HL-60 (cell line): ENCODE data around the gene KISS1R.

ENCODE experiments used
- POLR2AphosphoS5 ChIP-seq: IDR thresholded peaks from 2 replicates; pipeline ENCODE4 v1.6.1; 2012; ENCODE audit warnings: low read depth
- SPI1 ChIP-seq: IDR thresholded peaks from 2 replicates; pipeline ENCODE4 v1.6.1; 2012; ENCODE audit warnings: low read depth, mild to moderate bottlenecking, borderline replicate concordance
- TF ChIP-seq, protein P1 (sequence below): IDR thresholded peaks from one replicate; pipeline ENCODE4 v1.5.1; 2011; ENCODE audit warnings: low read length, control low read depth, inconsistent platforms; ENCODE audit not compliant: insufficient read depth

GRCh38 chr19:902093-902370 lies 15.1 kb upstream of the KISS1R start:
- TF ChIP-seq POLR2AphosphoS5 = no peak
- TF ChIP-seq, protein P1, sequence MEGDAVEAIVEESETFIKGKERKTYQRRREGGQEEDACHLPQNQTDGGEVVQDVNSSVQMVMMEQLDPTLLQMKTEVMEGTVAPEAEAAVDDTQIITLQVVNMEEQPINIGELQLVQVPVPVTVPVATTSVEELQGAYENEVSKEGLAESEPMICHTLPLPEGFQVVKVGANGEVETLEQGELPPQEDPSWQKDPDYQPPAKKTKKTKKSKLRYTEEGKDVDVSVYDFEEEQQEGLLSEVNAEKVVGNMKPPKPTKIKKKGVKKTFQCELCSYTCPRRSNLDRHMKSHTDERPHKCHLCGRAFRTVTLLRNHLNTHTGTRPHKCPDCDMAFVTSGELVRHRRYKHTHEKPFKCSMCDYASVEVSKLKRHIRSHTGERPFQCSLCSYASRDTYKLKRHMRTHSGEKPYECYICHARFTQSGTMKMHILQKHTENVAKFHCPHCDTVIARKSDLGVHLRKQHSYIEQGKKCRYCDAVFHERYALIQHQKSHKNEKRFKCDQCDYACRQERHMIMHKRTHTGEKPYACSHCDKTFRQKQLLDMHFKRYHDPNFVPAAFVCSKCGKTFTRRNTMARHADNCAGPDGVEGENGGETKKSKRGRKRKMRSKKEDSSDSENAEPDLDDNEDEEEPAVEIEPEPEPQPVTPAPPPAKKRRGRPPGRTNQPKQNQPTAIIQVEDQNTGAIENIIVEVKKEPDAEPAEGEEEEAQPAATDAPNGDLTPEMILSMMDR = no peak
- no peak for TF ChIP-seq SPI1
